ENCODE results near the gene CABP1.

DNA sequence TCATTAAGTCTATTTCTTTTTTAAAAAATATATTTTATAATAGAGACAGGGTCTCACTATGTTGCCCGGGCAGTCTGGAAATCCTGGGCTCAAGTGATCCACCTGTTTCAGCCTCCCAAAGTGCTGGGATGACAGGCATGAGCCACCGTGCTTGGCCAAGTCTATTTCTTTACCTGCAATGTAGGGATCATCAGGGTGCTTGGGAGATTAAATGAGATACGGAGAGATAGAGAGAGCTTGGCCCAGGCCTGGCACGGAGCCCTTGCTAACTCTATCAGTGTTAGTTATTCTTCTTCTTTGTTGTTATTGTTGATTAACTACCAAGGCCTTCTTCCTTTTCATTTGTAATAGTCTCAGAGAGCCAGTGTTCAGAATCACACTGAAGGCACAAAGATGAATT, 3.1 kb downstream of the CABP1 start:
- no peak for TF ChIP-seq CTCF (IDR thresholded peaks at IDR 0.05)
- TF ChIP-seq EP300 (IDR thresholded peaks at IDR 0.05) = no peak
